GM12878 (cell line): Measurements from ENCODE around the gene TANC1. TPM values are rescaled to one million over a fixed set of nuclear protein-coding genes. Genes with fewer than 3 reads are reported as not detected.

Experiments
- CBX5 ChIP-seq: sonication (generic); IDR thresholded peaks from 2 replicates; pipeline ENCODE4 v1.6.1; 2016; ENCODE audit warnings: low read depth, moderate library complexity, mild to moderate bottlenecking, inconsistent platforms
- HCFC1 ChIP-seq: fragments of 150-350 bp; IDR thresholded peaks from 2 replicates; pipeline ENCODE4 v1.6.1; 2014; ENCODE audit warnings: low read length
- MYB ChIP-seq: fragments of 150-350 bp; IDR thresholded peaks from 2 replicates; pipeline ENCODE4 v1.6.1; 2014; ENCODE audit warnings: mild to moderate bottlenecking, low read depth, low read length, borderline replicate concordance
- NFXL1 ChIP-seq: fragments of 450-650 bp; IDR thresholded peaks from 2 replicates; pipeline ENCODE4 v1.6.1; 2017; ENCODE audit warnings: antibody characterized with exemption, mild to moderate bottlenecking, borderline replicate concordance
- PBX3 ChIP-seq: IDR thresholded peaks from 2 replicates; pipeline ENCODE4 v1.6.1; 2011; ENCODE audit warnings: mild to moderate bottlenecking, low read depth, low read length, moderate library complexity; ENCODE audit not compliant: insufficient replicate concordance
- SMARCA5 ChIP-seq: fragments of 450-650 bp; IDR thresholded peaks from 2 replicates; pipeline ENCODE4 v1.6.1; 2017; ENCODE audit warnings: mild to moderate bottlenecking
- SREBF2 ChIP-seq: IDR thresholded peaks from 2 replicates; pipeline ENCODE4 v1.6.1; 2012; ENCODE audit warnings: mild to moderate bottlenecking, low read length
- polyA plus RNA-seq, 11 experiments: library from polyadenylated mRNA; depleted of rRNA in 4 of 11; unstranded in 6 of 11; stranded (reverse) in 5 of 11; fragments of >200 nt; fragmentation: Nextera tagmentation in 4 of 11; fragmentation: Illumina TruSeq in 1 of 11; extraction: Ambion mirVana in 4 of 11; extraction: Trizol in 1 of 11; gene quantifications; 1 replicate in 1 of 11; 2 replicates in 10 of 11; pipeline versions ENCODE4 v1.2.1 to v1.2.3, GENCODE V29; 2011 to 2016; ENCODE audit warnings: inconsistent platforms in 2 of 11, missing spikeins in 2 of 11, low read depth in 1 of 11
- total RNA-seq, 4 experiments: library from RNA; depleted of rRNA in 3 of 4; stranded (reverse); fragments of >200 nt in 3 of 4; fragmentation: Illumina TruSeq in 1 of 4; extraction: Trizol in 1 of 4; gene quantifications; 2 replicates each; pipeline versions ENCODE4 v1.2.1 to v1.2.3, GENCODE V29; 2013 to 2021
- TF ChIP-seq, protein P1 (sequence below): fragments of 450-650 bp; IDR thresholded peaks from 2 replicates; pipeline ENCODE4 v1.6.1; 2017; ENCODE audit warnings: mild to moderate bottlenecking, moderate library complexity

Gene TANC1
- total and polyA plus RNA-seq, 10 of the 15 experiments (the other 5 are each of a cell fraction or from before 2014, with no cell fraction given): 0.05 to 5.0 (median 0.34) TPM

DNA sequence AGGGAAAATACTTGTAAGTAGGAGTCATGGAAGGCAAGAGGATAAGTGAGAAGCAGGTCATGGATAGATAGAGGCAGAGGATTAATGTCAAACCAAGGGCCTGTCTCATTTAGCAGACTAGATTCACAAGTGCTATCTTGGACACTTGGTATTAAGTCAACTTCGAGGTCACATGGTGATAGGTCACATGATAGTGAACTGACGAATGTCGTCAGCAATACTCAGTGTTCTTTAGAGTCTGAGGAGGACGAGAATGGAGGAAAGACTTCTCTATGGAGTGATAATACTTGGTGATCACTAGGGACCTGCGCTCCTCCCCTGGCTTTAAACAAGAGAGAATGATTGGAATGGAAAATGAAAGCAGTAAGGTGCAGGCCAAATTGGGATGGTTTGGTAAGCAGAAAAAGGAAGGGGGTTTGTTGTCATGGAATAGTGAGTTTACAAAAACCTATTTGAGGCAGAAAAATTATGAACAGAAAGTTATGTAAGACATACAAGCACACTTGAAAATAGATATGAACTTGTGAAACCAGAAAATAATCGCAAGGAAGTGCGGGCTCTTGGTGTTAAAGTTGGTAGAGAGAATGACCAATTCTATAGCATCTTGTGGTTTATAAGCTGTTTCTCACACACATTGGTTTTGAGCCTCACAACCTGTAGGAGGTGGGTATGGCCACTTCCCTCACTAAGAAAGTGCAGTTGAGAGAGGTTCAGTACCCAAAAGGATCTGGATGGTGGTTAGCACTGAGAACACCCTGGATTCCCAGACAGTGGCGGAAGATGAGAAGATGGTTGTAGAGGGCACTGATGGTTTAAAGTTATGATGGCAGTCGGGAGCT, 176.6 kb downstream of the TANC1 start (continued):
- TF ChIP-seq HCFC1 (no peak), MYB (no peak), SMARCA5 (no peak), SREBF2 (no peak), NFXL1 (no peak), CBX5 (no peak), PBX3 (no peak)
- TF ChIP-seq, protein P1, sequence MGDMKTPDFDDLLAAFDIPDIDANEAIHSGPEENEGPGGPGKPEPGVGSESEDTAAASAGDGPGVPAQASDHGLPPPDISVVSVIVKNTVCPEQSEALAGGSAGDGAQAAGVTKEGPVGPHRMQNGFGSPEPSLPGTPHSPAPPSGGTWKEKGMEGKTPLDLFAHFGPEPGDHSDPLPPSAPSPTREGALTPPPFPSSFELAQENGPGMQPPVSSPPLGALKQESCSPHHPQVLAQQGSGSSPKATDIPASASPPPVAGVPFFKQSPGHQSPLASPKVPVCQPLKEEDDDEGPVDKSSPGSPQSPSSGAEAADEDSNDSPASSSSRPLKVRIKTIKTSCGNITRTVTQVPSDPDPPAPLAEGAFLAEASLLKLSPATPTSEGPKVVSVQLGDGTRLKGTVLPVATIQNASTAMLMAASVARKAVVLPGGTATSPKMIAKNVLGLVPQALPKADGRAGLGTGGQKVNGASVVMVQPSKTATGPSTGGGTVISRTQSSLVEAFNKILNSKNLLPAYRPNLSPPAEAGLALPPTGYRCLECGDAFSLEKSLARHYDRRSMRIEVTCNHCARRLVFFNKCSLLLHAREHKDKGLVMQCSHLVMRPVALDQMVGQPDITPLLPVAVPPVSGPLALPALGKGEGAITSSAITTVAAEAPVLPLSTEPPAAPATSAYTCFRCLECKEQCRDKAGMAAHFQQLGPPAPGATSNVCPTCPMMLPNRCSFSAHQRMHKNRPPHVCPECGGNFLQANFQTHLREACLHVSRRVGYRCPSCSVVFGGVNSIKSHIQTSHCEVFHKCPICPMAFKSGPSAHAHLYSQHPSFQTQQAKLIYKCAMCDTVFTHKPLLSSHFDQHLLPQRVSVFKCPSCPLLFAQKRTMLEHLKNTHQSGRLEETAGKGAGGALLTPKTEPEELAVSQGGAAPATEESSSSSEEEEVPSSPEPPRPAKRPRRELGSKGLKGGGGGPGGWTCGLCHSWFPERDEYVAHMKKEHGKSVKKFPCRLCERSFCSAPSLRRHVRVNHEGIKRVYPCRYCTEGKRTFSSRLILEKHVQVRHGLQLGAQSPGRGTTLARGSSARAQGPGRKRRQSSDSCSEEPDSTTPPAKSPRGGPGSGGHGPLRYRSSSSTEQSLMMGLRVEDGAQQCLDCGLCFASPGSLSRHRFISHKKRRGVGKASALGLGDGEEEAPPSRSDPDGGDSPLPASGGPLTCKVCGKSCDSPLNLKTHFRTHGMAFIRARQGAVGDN: no peak
